NCI-H1092 (cell line): ENCODE data around the gene KPNA6.
A peak's percentile ranks its signal among the peaks of the same experiment; 100 is the strongest.
"Not testable (repeated sequence)": the region's sequence is repeated elsewhere in the genome, so short reads cannot be mapped to it uniquely, and the experiment has no call there.

ENCODE experiments used
- DNase-seq: peaks from one replicate; lab custom pipeline; 2025; lab: John Stamatoyannopoulos, UW

KPNA6 gene

DNA sequence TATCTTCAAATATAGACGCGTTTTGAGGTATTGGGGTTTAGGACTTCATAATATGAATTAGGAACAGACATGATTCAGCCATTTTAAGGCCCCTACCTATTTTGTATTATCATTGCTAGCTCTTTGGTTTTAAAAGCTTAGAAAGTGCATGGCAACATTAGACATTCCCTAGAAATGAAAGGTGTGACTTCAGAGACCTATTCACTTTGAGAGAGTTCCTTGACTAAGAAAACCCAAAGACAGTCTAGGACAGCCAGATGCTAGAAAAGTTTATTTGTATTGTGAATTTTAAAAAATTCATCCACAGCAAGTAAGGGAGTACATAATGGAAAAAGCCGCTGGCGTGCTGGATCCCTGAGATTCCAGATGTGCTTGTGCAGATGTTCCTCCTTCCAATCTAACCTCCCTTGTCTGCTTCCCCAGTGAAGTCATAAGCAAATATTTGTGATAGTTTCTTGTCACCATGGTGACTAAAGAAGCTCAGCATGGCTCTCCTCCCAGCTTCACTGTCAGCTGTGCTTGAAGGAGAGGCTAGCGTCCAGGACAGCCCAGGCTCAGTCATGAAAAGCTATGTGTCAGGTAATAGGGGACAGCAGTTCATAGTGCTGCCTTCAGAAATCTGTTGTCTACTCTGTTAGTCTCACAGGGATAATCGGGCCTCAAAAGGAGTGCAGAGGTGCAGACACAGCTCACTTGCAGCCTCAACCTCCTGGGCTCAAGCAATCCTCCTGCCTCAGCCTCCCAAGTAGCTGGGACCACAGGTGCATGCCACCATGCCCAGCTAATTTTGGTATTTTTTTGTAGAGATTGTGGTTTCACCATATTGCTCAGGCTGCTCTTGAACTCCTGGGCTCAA, 34.8 kb downstream of the KPNA6 start:
- peak; percentile 19 for DNase-seq

- not testable (repeated sequence) for DNase-seq
These were observed 35.4 kb downstream of the KPNA6 start for GRCh38 chr1:32143302-32143695.

GRCh38 chr1:32144033-32144432, 36.2 kb downstream of the KPNA6 start:
- DNase-seq, result no peak

DNA sequence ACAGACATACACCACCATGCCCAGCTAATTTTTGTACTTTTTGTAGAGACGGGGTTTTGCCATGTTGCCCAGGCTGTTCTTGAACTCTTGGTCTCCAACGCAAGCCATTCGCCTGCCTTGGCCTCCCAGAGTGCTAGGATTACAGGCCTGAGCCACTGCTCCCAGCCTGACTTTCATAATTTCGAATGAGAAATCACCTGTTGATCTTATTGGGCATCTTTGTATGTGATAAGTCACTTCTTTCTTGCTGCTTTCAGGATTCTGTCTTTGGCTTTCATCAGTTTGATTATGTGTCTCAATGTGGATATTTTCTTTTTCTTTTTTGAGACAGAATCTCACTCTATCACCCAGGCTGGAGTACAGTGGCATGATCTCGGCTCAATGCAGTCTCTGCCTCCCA, 39.9 kb downstream of the KPNA6 start:
- not testable (repeated sequence) for DNase-seq

- DNase-seq, result no peak
These were observed 43.0 kb downstream of the KPNA6 start for GRCh38 chr1:32150847-32151246.

GRCh38 chr1:32151319-32151787, 43.5 kb downstream of the KPNA6 start:
- DNase-seq, result no peak

DNA sequence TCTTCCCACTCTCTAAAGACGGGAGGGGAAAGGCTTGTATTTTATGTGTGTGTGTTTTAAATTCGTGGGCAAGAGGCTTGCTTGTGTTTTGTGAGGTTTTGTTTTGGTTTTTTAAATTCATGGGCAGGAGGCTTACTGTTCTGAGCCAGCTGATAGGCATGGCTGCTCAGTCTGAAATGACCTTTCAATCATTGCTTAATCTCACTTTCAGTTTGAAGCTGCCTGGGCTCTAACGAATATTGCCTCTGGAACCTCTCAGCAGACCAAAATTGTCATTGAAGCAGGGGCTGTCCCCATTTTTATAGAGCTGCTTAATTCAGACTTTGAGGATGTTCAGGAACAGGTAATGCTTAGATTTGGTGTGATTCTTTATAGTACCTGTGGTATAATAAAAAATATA, 51.3 kb downstream of the KPNA6 start:
- DNase-seq, result no peak

DNA sequence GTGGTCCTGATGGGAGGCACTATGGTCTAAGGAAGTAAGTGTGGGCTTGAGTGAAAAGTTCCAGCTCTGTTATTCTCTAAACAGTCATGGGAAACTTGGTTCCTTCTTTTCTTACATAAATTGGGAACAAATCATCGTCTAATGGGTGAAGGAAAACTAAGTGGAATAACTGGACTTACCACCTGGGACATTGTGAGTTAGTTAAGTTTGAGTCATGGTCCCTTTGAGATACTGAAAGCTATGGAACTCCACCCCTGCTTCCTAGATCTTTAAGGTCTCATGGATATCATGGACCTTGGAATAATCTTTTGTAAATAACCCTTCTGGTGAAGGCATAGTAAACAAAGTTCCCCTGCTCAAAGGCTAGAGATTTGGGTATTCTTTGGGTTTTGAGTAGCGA, 55.5 kb downstream of the KPNA6 start:
- no peak for DNase-seq

GRCh38 chr1:32165633-32166032, 57.8 kb downstream of the KPNA6 start:
- not testable (repeated sequence) for DNase-seq

DNA sequence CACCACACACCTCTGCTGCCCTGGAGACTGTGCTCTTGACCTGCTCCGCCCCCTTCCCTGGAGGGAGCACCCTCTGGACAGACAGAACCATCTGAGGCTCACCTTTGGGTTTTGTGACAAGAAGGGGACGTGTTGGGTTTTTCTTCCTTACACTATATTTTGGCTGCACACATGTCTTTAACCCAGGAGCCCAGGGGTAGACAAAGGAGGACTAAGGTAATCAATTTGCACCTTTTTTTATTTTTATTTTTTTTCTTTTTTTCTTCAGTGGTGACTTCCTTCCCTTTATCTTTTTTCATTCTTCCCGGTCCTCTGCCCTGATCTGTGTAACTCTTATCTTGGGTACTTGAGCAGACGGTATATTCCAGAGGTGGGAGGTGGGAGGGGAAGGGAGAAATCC, 63.1 kb downstream of the KPNA6 start:
- DNase-seq, result no peak

GRCh38 chr1:32172621-32173245, 64.9 kb downstream of the KPNA6 start:
- no peak for DNase-seq

DNA sequence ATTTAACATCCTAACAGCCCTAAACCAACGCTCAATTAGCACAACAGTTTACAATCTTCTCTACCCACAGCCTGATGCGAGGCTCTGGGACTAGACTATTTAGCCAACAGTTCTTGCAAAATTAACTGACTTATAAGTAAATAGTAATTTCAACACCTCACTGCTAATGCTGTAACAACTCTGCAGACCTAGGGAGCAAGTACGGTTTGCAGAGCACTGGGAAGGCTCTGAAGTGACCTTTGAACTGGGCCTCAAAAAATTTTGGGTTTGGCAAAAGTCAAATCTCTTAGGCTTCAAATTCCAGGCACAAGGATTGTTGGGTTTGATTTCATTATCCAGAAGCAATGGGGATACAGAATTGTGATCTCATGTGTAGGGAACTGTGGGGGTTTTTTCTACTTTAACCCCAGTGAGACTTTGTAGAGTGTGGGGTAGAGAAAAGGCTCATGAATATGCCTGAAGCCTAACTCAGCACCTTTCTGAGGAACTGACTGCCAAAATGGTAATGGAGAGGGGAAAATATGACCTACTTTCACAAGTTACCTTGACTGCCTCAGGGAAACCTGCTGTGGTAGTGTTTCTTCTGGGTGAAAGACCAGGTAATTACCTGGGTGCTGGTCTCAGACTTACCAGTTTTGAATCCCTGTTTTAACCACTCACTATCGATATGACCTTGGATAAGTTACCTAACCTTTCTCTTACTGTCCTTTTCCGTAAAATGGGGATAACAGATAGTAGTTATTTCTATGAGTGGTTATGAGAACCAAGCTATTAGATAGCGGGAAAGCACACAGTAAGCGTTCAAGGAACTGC, 70.7 kb downstream of the KPNA6 start:
- DNase-seq, result no peak

- no peak for DNase-seq
These were observed 71.3 kb downstream of the KPNA6 start for GRCh38 chr1:32179193-32179442.

- peak; percentile 93 for DNase-seq
These were observed 71.8 kb downstream of the KPNA6 start, which contains the start of gene TXLNA for GRCh38 chr1:32179443-32180185. TSS of gene TXLNA (plus strand) at chr1:32179675. CDS start at chr1:32180346, 671 bp downstream.

GRCh38 chr1:32180186-32181060, 72.6 kb downstream of the KPNA6 start:
- DNase-seq, result no peak

- DNase-seq, result no peak
These were observed 73.2 kb downstream of the KPNA6 start for GRCh38 chr1:32181065-32181464.

DNA sequence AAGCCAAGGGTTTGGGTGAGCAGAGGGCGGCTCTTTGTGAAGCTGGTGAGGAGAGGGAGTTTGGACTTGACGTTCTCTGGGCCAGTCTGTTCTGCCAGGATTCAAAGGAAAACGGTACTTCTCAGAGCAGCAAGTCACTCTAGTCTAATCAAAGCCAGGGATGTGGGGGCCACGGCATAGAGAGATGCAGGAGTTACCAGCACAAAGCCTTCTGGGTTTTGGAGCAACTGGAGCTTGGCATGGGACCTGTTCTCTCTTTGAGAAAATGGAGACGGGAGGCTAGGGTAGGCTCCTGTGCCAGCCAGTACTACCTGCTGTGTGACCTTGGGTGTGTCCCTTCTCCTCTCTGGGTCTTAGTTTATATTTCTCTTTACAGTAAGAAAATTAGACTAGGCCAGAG, 73.7 kb downstream of the KPNA6 start:
- no peak for DNase-seq

DNA sequence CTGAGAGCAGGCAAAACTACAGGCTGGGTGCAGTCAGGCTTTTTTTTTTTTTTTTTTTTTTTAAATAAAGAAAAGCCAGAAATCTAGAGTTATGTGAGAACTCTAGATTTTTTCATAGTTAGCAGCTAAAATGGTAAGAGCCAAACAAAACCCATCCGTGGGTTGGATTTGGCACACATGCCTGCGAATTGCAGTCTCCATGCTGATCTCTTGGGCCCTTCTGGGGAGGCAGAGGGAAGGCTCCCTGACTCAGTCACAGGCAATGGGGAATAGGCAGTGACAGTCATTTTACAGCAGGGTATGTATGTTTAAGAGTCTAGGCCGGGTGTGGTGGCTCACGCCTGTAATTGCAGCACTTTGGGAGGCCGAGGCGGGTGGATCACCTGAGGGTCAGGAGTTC, 74.2 kb downstream of the KPNA6 start:
- no peak for DNase-seq

DNA sequence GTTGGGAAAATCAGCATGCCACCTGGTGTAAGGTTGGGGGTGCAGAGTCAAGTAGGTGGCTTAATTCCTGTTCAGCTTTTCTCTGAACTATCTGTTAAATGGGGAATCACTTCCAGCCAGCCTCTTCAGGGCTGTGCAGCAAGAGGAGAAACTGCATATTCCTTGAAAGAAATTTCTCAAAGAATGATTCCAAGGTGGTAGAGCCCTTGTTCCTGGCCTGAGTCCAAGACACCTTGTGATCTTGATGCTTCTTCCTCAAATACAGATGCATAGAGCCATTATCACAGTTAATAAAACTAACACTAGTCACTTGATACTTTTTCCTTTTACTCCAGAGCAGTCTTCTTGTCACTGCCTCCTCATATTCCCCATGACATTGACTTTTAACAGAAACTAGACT, 76.8 kb downstream of the KPNA6 start:
- no peak for DNase-seq

- no peak for DNase-seq
These were observed 78.2 kb downstream of the KPNA6 start for GRCh38 chr1:32186077-32186476.

DNA sequence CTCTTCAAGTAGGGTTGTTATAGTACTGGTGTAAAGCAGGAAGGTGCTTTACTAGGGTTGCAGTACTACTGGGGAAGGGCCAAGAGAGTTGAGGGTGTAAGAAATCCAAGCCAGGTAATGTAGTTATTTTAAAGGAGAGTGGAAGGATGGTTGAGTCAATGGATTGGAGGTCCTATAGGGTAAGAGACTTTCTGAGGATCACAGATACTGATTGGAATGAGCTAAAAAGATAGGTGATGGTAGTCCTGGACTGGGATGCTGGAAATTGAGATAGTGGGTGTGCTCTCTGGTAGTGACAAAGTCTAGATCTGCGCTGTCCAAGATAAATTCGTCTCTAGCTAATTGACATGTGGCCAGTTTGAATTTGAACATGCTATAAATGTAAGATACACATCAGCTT, 78.6 kb downstream of the KPNA6 start:
- no peak for DNase-seq
